Transverse colon (tissue), 4 donors: Measurements from ENCODE around the gene LYPD6B. TPM values are rescaled to one million over a fixed set of nuclear protein-coding genes. Genes with fewer than 3 reads are reported as not detected.
A peak's percentile ranks its signal among the peaks of the same experiment; 100 is the strongest.

ENCODE experiments used
- DNase-seq: peaks from one replicate; pipeline ENCODE4 v3.0.0-alpha.2; 2019
- H3K27ac ChIP-seq, 4 donors: fragments of 200-600 bp; sonication (generic); 2 replicates each; pipeline ENCODE4 v1.5.1; 2016 to 2018; ENCODE audit warnings: inconsistent platforms in 4 of 4
- H3K27me3 ChIP-seq: fragments of 200-600 bp; sonication (generic); 2 replicates; pipeline ENCODE4 v1.5.1; 2017; ENCODE audit warnings: inconsistent platforms
- H3K36me3 ChIP-seq, 4 donors: fragments of 200-600 bp; sonication (generic); 2 replicates each; pipeline ENCODE4 v1.5.1; 2017 to 2019; ENCODE audit warnings: inconsistent platforms in 4 of 4
- H3K4me1 ChIP-seq, 4 donors: fragments of 200-600 bp; sonication (generic); 2 replicates each; pipeline ENCODE4 v1.5.1; 2017 to 2020; ENCODE audit warnings: inconsistent platforms in 4 of 4
- H3K4me3 ChIP-seq, 4 donors: fragments of 200-600 bp; sonication (generic); 1 replicate in 1 of 4; 2 replicates in 3 of 4; pipeline versions ENCODE4 v1.5.1 to v1.6.1; 2017 to 2019; ENCODE audit warnings: inconsistent platforms in 4 of 4
- H3K9me3 ChIP-seq, 2 donors: fragments of 200-600 bp; sonication (generic); 2 replicates each; pipeline ENCODE4 v1.5.1; 2017 to 2019; ENCODE audit warnings: inconsistent platforms in 2 of 2
- CTCF ChIP-seq, 5 experiments: fragments of 200-600 bp in 3 of 5; fragments of 450-650 bp in 2 of 5; sonication (generic) in 3 of 5; IDR thresholded peaks; 1 replicate in 2 of 5; 2 replicates in 3 of 5; pipeline ENCODE4 v1.5.1; 2016 to 2017; ENCODE audit warnings: antibody characterized with exemption in 5 of 5, inconsistent platforms in 3 of 5, mild to moderate bottlenecking in 2 of 5, moderate library complexity in 1 of 5
- EP300 ChIP-seq: sonication (generic); formaldehyde crosslinking; IDR thresholded peaks from one replicate; pipeline ENCODE4 v1.6.1; 2017; ENCODE audit warnings: antibody characterized with exemption, low read depth
- POLR2A ChIP-seq: fragments of 450-650 bp; IDR thresholded peaks from one replicate; pipeline ENCODE4 v1.6.1; 2016; ENCODE audit warnings: antibody characterized with exemption, mild to moderate bottlenecking, moderate library complexity
- POLR2AphosphoS5 ChIP-seq, 3 donors: sonication (generic); formaldehyde crosslinking; IDR thresholded peaks; one replicate each; pipeline ENCODE4 v1.6.1; 2016; ENCODE audit warnings: antibody characterized with exemption in 3 of 3
- WGBS, 2 donors: methylation state at CpG; one replicate each; pipeline ENCODE4 v1.1.5; 2018; ENCODE audit warnings: low coverage in 1 of 2; 5-methylcytosine and 5-hydroxymethylcytosine counted together
- in situ Hi-C, 4 donors: fragments of 200-750 bp; cut with MboI; loops; one replicate each; pipeline versions ENCODE4 v1.15.0 to v1.15.1; 2017; ENCODE audit warnings: low sequenced_read_pairs in 3 of 4, low pct_ligation_motif_present in 1 of 4, low pct_unique_long_range_greater_than_20kb in 1 of 4
- intact Hi-C: fragments of 100-400 bp; cut with DNase I; formaldehyde crosslinking; loops from one replicate; pipeline ENCODE4 v1.15.1; 2023; ENCODE audit warnings: low total_unique reads
- total RNA-seq, 4 donors: library from RNA; depleted of rRNA; stranded (reverse); fragments of >200 nt; gene quantifications; one replicate each; pipeline ENCODE4 v1.1.0, GENCODE V29; 2016

Gene LYPD6B
- total RNA-seq, 4 donors from 2014 or later, result 1.1 to 3.1 (median 2.6) TPM; not detected in 1

- peak; percentile 45 for DNase-seq
- no peak overlapping the region for H3K27ac ChIP-seq
- intact Hi-C loops, result no loop called here
- no peak overlapping the region for H3K4me3 ChIP-seq
- peaks cover 0 to 7% (median 2%) of the 10 kb centered on the region in 4 donors for H3K4me1 ChIP-seq
- H3K27me3 ChIP-seq, result peaks cover 19% of the 10 kb centered on the region
- peaks cover 0 to under 1% of the 10 kb centered on the region in 2 donors for H3K9me3 ChIP-seq
- in situ Hi-C loops, result loop anchor here in 1 of 4 donors (25.0 kb wide), 1 partner anchor 272 kb away; no protein-coding TSS in a partner anchor
- TF ChIP-seq POLR2A, result no peak
- TF ChIP-seq CTCF (IDR thresholded peaks at IDR 0.05), result peak; percentile 13 to 45 (median 21)
- TF ChIP-seq EP300, result no peak
- no peak for TF ChIP-seq POLR2AphosphoS5 (IDR thresholded peaks at IDR 0.05)
- WGBS, 2 donors, result 66% methylated on average over 7 of the region's 7 CpGs; no CpG with 5 or more reads in 1 of the 2 donors
- H3K36me3 ChIP-seq, result no peaks in the 10 kb centered on the region
Observed at GRCh38 chr2:149040451-149040850, 2.0 kb downstream of the LYPD6B start.

GRCh38 chr2:149041482-149041881, 3.0 kb downstream of the LYPD6B start:
- DNase-seq, result no peak
- H3K4me1 ChIP-seq, result peaks cover 0 to 7% (median 2%) of the 10 kb centered on the region in 4 donors
- WGBS, 2 donors, result 82% methylated on average over 1 of the region's 1 CpG; no CpG with 5 or more reads in 1 of the 2 donors
- TF ChIP-seq POLR2AphosphoS5 (IDR thresholded peaks at IDR 0.05) (no peak), POLR2A (no peak), CTCF (IDR thresholded peaks at IDR 0.05) (no peak), EP300 (no peak)
- intact Hi-C loops, result no loop called here
- H3K36me3 ChIP-seq, result no peaks in the 10 kb centered on the region
- peaks cover 19% of the 10 kb centered on the region for H3K27me3 ChIP-seq
- in situ Hi-C loops, result loop anchor here in 1 of 4 donors (25.0 kb wide), 1 partner anchor 271 kb away; no protein-coding TSS in a partner anchor
- peaks cover 4 to 9% of the 10 kb centered on the region in 2 donors for H3K9me3 ChIP-seq
- H3K4me3 ChIP-seq, result no peak overlapping the region
- H3K27ac ChIP-seq, result no peak overlapping the region

- WGBS, 2 donors, result 40 to 58% methylated on average over 1 of the region's 1 CpG
- no peak for TF ChIP-seq POLR2A
- TF ChIP-seq CTCF (IDR thresholded peaks at IDR 0.05), result no peak
- TF ChIP-seq EP300, result no peak
- TF ChIP-seq POLR2AphosphoS5 (IDR thresholded peaks at IDR 0.05), result no peak
- peaks cover 9 to 15% of the 10 kb centered on the region in 2 donors for H3K9me3 ChIP-seq
- intact Hi-C loops, result no loop called here
- H3K4me1 ChIP-seq, result peaks cover 0 to 7% (median 2%) of the 10 kb centered on the region in 4 donors
- peaks cover 14% of the 10 kb centered on the region for H3K27me3 ChIP-seq
- in situ Hi-C loops, result loop anchor here in 1 of 4 donors (25.0 kb wide), 1 partner anchor 269 kb away; no protein-coding TSS in a partner anchor
- no peaks in the 10 kb centered on the region for H3K36me3 ChIP-seq
- no peak for DNase-seq
- no peak overlapping the region for H3K4me3 ChIP-seq
- H3K27ac ChIP-seq, result no peak overlapping the region
Observed at GRCh38 chr2:149042881-149043280, 4.4 kb downstream of the LYPD6B start.

- no peaks in the 10 kb centered on the region for H3K27me3 ChIP-seq
- no peaks in the 10 kb centered on the region for H3K36me3 ChIP-seq
- peaks cover 9 to 16% of the 10 kb centered on the region in 2 donors for H3K9me3 ChIP-seq
- no peak for TF ChIP-seq POLR2AphosphoS5 (IDR thresholded peaks at IDR 0.05)
- TF ChIP-seq POLR2A, result no peak
- TF ChIP-seq CTCF (IDR thresholded peaks at IDR 0.05), result no peak
- no peak for TF ChIP-seq EP300
- in situ Hi-C loops (loop anchor here in 1 of 4 donors (25.0 kb wide), 1 partner anchor 268 kb away; no protein-coding TSS in a partner anchor), intact Hi-C loops (no loop called here)
- H3K4me3 ChIP-seq, result no peak overlapping the region
- whole genome bisulfite sequencing, 2 donors, result 55 to 67% methylated on average over 1 of the region's 1 CpG
- H3K4me1 ChIP-seq, result no peaks in the 10 kb centered on the region
- DNase-seq, result no peak
- H3K27ac ChIP-seq, result no peak overlapping the region
Observed at GRCh38 chr2:149044500-149044899, 6.0 kb downstream of the LYPD6B start.
